Hindlimb muscle (tissue), 1 donor: ENCODE results near the gene GALNT6. TPM values are rescaled to one million over a fixed set of nuclear protein-coding genes. Genes with fewer than 3 reads are reported as not detected.

Source experiments
- DNase-seq: peaks from one replicate; pipeline ENCODE4 v3.0.0-alpha.2; 2013
- polyA plus RNA-seq: library from polyadenylated mRNA; unstranded; fragments of 120-200 nt; gene quantifications from one replicate; pipeline ENCODE4 v1.2.1, GENCODE V29; 2013; ENCODE audit not compliant: insufficient read length

GALNT6 gene
- 0.57 TPM for polyA plus RNA-seq

- peak; percentile 7 for DNase-seq
These were observed at the start of gene GALNT6 for GRCh38 chr12:51391283-51392123. Gene GALNT6 (minus strand): TSS chr12:51391406. CDS start chr12:51379781, 11,625 bp downstream.

GRCh38 chr12:51439330-51439729 lies 48.1 kb upstream of the GALNT6 start:
- DNase-seq, result no peak

- DNase-seq, result no peak
These were observed 46.2 kb upstream of the GALNT6 start for GRCh38 chr12:51437431-51437830.

- DNase-seq, result no peak
These were observed 43.1 kb upstream of the GALNT6 start for GRCh38 chr12:51434305-51434704.

- DNase-seq, result no peak
These were observed 41.7 kb upstream of the GALNT6 start for GRCh38 chr12:51432921-51433320.

- no peak for DNase-seq
These were observed 39.1 kb upstream of the GALNT6 start for GRCh38 chr12:51430196-51430895.

GRCh38 chr12:51429700-51430099 lies 38.5 kb upstream of the GALNT6 start:
- no peak for DNase-seq

GRCh38 chr12:51428256-51428655 lies 37.0 kb upstream of the GALNT6 start:
- DNase-seq, result no peak

- peak; percentile 92 for DNase-seq
These were observed 33.7 kb upstream of the GALNT6 start, which contains the start of gene SLC4A8 for GRCh38 chr12:51424662-51425539. Gene SLC4A8 (plus strand): TSS chr12:51424831. CDS start chr12:51424988, 157 bp downstream.

GRCh38 chr12:51424094-51424661 lies 33.0 kb upstream of the GALNT6 start:
- no peak for DNase-seq

GRCh38 chr12:51421266-51421884 lies 30.2 kb upstream of the GALNT6 start:
- DNase-seq, result peak; percentile 79

GRCh38 chr12:51419425-51420193 lies 28.4 kb upstream of the GALNT6 start:
- DNase-seq, result no peak

GRCh38 chr12:51417826-51418225 lies 26.6 kb upstream of the GALNT6 start:
- DNase-seq, result no peak

GRCh38 chr12:51415931-51416330 lies 24.7 kb upstream of the GALNT6 start:
- no peak for DNase-seq

GRCh38 chr12:51413791-51414190 lies 22.6 kb upstream of the GALNT6 start:
- no peak for DNase-seq

GRCh38 chr12:51413149-51413548 lies 21.9 kb upstream of the GALNT6 start:
- no peak for DNase-seq

- no peak for DNase-seq
These were observed 18.6 kb upstream of the GALNT6 start for GRCh38 chr12:51409846-51410245.

GRCh38 chr12:51407604-51408003 lies 16.4 kb upstream of the GALNT6 start:
- DNase-seq, result no peak

GRCh38 chr12:51406859-51407258 lies 15.7 kb upstream of the GALNT6 start:
- DNase-seq, result no peak

- DNase-seq, result no peak
These were observed 15.1 kb upstream of the GALNT6 start for GRCh38 chr12:51406290-51406689.

GRCh38 chr12:51405801-51406207 lies 14.6 kb upstream of the GALNT6 start:
- DNase-seq, result no peak
